ENCODE results near the gene C17orf107.

DNA sequence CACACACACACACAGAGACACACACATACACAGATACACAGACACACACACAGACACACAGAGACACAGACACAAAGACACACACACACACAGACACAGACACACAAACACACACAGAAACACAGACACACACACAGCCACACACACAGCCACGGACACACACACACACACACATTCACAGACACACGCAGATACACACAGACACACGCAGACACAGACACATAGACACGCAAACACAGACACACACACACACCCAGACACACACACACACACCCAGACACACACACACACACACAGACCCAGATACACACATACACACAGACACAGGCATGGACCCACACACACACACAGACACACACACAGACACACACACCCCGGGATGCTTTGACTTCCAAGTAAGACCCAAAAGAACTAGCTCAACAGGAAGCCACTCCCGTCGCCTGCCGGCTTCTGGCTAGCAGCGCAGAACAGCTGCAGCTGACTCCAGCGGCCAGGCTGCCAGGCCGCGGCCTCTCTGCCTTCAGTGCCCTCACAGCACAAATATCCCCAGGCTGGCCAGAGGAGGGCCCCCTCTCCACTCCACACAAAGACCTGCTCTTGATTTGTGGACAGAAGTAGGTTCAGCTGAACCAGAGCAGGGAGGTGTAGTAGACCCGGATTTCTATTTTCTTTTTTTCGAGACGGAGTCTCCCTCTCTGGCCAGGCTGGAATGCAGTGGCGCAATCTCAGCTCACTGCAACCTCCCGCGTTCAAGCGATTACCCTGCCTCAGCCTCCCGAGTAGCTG lies 9.6 kb downstream of the C17orf107 start:
- TF ChIP-seq, protein P1, sequence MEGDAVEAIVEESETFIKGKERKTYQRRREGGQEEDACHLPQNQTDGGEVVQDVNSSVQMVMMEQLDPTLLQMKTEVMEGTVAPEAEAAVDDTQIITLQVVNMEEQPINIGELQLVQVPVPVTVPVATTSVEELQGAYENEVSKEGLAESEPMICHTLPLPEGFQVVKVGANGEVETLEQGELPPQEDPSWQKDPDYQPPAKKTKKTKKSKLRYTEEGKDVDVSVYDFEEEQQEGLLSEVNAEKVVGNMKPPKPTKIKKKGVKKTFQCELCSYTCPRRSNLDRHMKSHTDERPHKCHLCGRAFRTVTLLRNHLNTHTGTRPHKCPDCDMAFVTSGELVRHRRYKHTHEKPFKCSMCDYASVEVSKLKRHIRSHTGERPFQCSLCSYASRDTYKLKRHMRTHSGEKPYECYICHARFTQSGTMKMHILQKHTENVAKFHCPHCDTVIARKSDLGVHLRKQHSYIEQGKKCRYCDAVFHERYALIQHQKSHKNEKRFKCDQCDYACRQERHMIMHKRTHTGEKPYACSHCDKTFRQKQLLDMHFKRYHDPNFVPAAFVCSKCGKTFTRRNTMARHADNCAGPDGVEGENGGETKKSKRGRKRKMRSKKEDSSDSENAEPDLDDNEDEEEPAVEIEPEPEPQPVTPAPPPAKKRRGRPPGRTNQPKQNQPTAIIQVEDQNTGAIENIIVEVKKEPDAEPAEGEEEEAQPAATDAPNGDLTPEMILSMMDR (IDR thresholded peaks at IDR 0.05): peak; percentile 90
- TF ChIP-seq, protein P2, sequence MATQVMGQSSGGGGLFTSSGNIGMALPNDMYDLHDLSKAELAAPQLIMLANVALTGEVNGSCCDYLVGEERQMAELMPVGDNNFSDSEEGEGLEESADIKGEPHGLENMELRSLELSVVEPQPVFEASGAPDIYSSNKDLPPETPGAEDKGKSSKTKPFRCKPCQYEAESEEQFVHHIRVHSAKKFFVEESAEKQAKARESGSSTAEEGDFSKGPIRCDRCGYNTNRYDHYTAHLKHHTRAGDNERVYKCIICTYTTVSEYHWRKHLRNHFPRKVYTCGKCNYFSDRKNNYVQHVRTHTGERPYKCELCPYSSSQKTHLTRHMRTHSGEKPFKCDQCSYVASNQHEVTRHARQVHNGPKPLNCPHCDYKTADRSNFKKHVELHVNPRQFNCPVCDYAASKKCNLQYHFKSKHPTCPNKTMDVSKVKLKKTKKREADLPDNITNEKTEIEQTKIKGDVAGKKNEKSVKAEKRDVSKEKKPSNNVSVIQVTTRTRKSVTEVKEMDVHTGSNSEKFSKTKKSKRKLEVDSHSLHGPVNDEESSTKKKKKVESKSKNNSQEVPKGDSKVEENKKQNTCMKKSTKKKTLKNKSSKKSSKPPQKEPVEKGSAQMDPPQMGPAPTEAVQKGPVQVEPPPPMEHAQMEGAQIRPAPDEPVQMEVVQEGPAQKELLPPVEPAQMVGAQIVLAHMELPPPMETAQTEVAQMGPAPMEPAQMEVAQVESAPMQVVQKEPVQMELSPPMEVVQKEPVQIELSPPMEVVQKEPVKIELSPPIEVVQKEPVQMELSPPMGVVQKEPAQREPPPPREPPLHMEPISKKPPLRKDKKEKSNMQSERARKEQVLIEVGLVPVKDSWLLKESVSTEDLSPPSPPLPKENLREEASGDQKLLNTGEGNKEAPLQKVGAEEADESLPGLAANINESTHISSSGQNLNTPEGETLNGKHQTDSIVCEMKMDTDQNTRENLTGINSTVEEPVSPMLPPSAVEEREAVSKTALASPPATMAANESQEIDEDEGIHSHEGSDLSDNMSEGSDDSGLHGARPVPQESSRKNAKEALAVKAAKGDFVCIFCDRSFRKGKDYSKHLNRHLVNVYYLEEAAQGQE (IDR thresholded peaks at IDR 0.05; ENCODE audit: insufficient read depth in 1 of 2, low read depth in 2 of 2, low read length in 1 of 2): no peak
- TF ChIP-seq POLR2AphosphoS5 (IDR thresholded peaks at IDR 0.05; ENCODE audit: low read depth, low read length) (no peak), SIN3A (IDR thresholded peaks at IDR 0.05; ENCODE audit: borderline replicate concordance, insufficient read depth, low read depth, low read length) (no peak)
